Left ventricle myocardium inferior (tissue), 1 donor: ENCODE measurements around the gene CKAP4. TPM values are rescaled to one million over a fixed set of nuclear protein-coding genes. Genes with fewer than 3 reads are reported as not detected.

Experiments used
- DNase-seq: peaks from one replicate; pipeline ENCODE4 v3.0.0-alpha.2; 2020
- H3K27ac ChIP-seq: fragments of 200-600 bp; replicated peaks from 2 replicates; pipeline ENCODE4 v1.8.0; 2021
- H3K27me3 ChIP-seq: fragments of 200-600 bp; 2 replicates; pipeline ENCODE4 v1.8.0; 2021; ENCODE audit warnings: low read depth
- H3K36me3 ChIP-seq: fragments of 200-600 bp; 2 replicates; pipeline ENCODE4 v1.8.0; 2021
- H3K4me1 ChIP-seq: fragments of 200-600 bp; 2 replicates; pipeline ENCODE4 v1.8.0; 2021
- H3K4me3 ChIP-seq: fragments of 200-600 bp; 2 replicates; pipeline ENCODE4 v1.8.0; 2021; ENCODE audit warnings: mild to moderate bottlenecking, moderate library complexity
- H3K9me3 ChIP-seq: fragments of 200-600 bp; replicated peaks from 2 replicates; pipeline ENCODE4 v1.8.0; 2021
- intact Hi-C: fragments of 100-400 bp; cut with micrococcal nuclease; formaldehyde crosslinking; loops from one replicate; pipeline ENCODE4 v1.11.0; 2022
- total RNA-seq: library from RNA; stranded (reverse); fragmentation: NEBNext Ultra II Directional; extraction: Animal tissue kit (Norgen Biotek cat#: 25700); gene quantifications from one replicate; pipeline ENCODE4 v1.2.1, GENCODE V29; 2021
- TF ChIP-seq, protein P1 (sequence below): fragments of 200-600 bp; IDR thresholded peaks from 2 replicates; pipeline ENCODE4 v1.8.0; 2021; ENCODE audit warnings: antibody characterized with exemption, mild to moderate bottlenecking, borderline replicate concordance
- donor health status: DM: no; HTN: yes; CAD: no; lungs with severe emphysema.

Gene CKAP4
- total RNA-seq, 1 donor from 2014 or later = 51.8 TPM

DNA sequence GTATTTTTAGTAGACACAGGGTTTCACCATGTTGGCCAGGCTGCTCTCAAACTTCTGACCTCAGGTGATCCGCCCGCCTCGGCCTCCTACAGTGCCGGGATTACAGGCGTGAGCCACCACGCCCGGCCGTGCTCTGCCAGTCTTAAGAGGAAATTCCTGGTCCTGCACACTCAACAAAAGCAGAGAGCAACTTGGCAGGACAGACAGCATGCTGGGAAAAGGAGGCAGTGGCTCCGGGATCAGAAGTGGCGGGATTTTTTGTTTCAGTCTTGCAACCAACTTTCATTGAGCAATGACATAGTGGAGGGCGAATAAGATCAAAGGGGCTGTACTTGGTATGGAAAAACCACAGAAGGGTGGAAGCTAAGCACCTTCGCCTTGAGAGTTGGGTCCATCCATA, 2.1 kb downstream of the CKAP4 start:
- intact Hi-C loops = no loop called here
- DNase-seq = no peak
- peaks cover 74% of the 10 kb centered on the region for H3K4me1 ChIP-seq
- TF ChIP-seq, protein P1, sequence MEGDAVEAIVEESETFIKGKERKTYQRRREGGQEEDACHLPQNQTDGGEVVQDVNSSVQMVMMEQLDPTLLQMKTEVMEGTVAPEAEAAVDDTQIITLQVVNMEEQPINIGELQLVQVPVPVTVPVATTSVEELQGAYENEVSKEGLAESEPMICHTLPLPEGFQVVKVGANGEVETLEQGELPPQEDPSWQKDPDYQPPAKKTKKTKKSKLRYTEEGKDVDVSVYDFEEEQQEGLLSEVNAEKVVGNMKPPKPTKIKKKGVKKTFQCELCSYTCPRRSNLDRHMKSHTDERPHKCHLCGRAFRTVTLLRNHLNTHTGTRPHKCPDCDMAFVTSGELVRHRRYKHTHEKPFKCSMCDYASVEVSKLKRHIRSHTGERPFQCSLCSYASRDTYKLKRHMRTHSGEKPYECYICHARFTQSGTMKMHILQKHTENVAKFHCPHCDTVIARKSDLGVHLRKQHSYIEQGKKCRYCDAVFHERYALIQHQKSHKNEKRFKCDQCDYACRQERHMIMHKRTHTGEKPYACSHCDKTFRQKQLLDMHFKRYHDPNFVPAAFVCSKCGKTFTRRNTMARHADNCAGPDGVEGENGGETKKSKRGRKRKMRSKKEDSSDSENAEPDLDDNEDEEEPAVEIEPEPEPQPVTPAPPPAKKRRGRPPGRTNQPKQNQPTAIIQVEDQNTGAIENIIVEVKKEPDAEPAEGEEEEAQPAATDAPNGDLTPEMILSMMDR = no peak
- peak overlapping the region; percentile 98 for H3K27ac ChIP-seq
- no peaks in the 10 kb centered on the region for H3K9me3 ChIP-seq
- peaks cover 19% of the 10 kb centered on the region for H3K36me3 ChIP-seq
- peak overlapping the region; percentile 93 for H3K4me3 ChIP-seq
- H3K27me3 ChIP-seq = no peaks in the 10 kb centered on the region

DNA sequence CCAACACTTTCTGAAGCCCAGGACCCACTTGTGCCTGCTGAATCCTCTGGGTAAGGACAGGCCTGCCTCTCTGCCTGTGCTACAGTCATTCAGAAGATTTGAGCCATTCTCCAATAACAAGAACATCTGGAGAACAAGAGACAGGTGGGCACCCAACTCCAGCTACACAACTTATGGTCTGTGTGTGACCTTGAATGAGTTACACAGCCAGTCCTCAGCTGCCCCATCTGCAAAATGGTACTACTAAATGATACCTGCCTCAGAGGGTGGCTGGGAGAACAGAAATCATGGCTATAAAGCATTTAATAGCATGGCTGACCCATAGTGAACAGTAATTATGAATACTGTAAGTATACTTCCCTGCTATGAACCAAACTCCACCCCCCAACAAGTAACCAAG, 4.2 kb downstream of the CKAP4 start:
- no peak overlapping the region for H3K4me3 ChIP-seq
- TF ChIP-seq, protein P1 = no peak
- DNase-seq = no peak
- H3K9me3 ChIP-seq = no peaks in the 10 kb centered on the region
- H3K36me3 ChIP-seq = peaks cover 41% of the 10 kb centered on the region
- peak overlapping the region; percentile 98 for H3K27ac ChIP-seq
- H3K4me1 ChIP-seq = peaks cover 70% of the 10 kb centered on the region
- no peaks in the 10 kb centered on the region for H3K27me3 ChIP-seq
- intact Hi-C loops = no loop called here

DNA sequence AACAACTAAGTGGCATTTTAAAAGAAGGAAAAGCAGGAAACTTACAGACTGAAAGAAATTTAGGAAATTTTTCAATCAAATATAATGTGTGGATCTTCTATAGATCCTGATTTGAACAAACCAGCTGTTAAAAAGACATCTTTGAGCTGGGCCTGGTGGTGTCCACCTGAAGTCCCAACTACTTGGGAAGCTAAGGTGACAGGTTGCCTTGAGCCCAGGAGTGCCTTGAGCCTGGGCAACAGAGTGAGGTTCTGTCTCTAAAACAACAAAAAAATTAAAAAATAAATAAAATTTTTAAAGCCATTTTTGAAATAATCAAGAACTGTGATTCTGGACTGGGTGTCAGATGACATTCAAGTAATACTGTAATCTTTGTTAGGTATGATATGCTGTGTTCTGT, 7.0 kb downstream of the CKAP4 start:
- DNase-seq = no peak
- H3K4me1 ChIP-seq = peaks cover 57% of the 10 kb centered on the region
- intact Hi-C loops = no loop called here
- TF ChIP-seq, protein P1 = no peak
- H3K4me3 ChIP-seq = no peak overlapping the region
- H3K36me3 ChIP-seq = peaks cover 48% of the 10 kb centered on the region
- H3K27ac ChIP-seq = no peak overlapping the region
- H3K9me3 ChIP-seq = no peaks in the 10 kb centered on the region
- H3K27me3 ChIP-seq = no peaks in the 10 kb centered on the region

DNA sequence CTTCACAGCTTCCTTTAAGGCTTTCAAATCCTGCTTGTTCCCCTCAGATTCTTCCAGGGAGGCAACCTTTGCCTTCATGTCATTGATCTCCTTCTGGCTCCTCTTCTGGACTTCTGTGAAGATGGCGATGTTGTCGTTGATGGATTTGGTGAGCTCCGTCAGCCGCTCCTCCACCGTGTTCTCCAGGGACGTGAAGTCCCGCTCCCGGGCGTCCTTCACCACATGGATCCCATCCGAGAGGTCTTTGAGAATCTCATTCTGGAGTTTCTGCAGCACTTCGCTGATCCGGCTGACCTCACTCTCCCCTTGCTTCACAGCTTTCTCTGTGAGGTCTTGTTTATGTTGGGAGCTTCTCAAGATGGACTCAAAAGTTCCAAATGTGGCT, 7.9 kb downstream of the CKAP4 start:
- H3K27me3 ChIP-seq = no peaks in the 10 kb centered on the region
- peaks cover 48% of the 10 kb centered on the region for H3K36me3 ChIP-seq
- H3K4me1 ChIP-seq = peaks cover 48% of the 10 kb centered on the region
- intact Hi-C loops = no loop called here
- no peak overlapping the region for H3K4me3 ChIP-seq
- DNase-seq = no peak
- H3K9me3 ChIP-seq = no peaks in the 10 kb centered on the region
- TF ChIP-seq, protein P1 = no peak
- H3K27ac ChIP-seq = peak overlapping the region; percentile 85

DNA sequence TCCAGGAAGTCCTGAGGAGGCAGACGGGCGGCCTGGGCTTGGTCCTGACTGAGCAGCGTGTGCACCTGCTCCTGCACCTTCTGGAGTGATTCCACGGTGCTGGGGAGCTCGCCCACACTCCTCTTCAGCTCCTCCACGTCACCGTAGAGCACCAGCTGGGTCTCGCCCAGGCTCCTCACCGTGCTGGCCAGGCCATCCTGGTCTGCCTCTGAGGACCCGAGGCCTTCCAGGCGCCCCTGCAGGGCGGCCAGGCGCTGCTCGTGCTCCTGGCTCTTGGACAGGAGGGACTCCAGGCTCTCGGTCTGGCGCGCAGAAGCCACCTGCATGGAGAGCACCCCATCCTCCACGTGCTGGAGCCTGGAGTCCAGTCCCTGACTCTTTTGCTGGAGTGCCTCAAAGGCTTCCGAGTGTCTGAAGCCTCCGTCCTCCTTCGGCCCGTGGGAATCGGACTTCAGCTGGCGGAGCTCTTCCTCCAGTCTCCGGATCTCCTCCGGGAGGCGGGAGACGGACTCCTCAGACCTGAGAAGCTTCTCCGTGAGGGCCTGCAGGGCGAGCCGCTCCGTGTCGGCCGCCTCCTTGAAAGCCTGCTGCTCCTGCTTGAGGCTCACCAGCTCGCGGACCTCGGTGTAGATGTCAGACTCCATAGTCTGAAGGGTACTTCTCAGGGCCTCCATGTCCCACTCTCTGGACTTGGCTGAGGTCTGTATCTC, 8.4 kb downstream of the CKAP4 start:
- intact Hi-C loops = no loop called here
- Histone ChIP-seq H3K4me1 (peaks cover 43% of the 10 kb centered on the region), H3K4me3 (no peak overlapping the region), H3K9me3 (no peaks in the 10 kb centered on the region), H3K36me3 (peaks cover 48% of the 10 kb centered on the region), H3K27ac (peak overlapping the region; percentile 85), H3K27me3 (no peaks in the 10 kb centered on the region)
- TF ChIP-seq, protein P1 = no peak
- no peak for DNase-seq
